ENCODE measurements around the gene PLPPR4. TPM values are rescaled to one million over a fixed set of nuclear protein-coding genes. Genes with fewer than 3 reads are reported as not detected.

Gene PLPPR4
- total and polyA plus RNA-seq, 2 experiments from 2014 or later = 0.99 to 2.3 TPM

DNA sequence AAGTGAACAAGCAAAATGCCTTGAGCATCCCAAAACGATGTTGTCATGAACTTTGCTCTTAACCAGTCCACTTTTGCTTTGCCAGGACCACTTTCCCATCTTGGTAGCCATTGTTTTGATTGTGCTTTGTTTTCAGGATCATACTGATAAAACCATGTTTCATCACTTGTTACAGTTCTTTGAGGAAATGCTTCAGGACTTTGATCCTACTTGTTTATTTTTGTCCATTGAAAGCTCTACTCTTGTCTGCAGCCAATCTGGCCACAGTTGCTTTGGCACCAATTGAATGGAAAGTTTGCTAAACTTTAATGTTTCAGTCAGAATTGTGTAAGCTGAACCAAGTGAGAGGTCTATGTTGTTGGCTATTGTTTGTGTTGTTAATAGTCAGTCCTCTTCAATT, 12.8 kb downstream of the PLPPR4 start:
- Histone ChIP-seq H2AFZ (no peak overlapping the region), H3K4me1 (ENCODE audit: insufficient read depth) (no peaks in the 10 kb centered on the region), H3K27me3 (ENCODE audit: insufficient read depth) (no peaks in the 10 kb centered on the region), H3K27ac (ENCODE audit: low read depth) (no peak overlapping the region), H3F3A (replicated peaks; ENCODE audit: low read depth) (no peaks in the 10 kb centered on the region), H3K4me3 (no peak overlapping the region), H3K36me3 (ENCODE audit: insufficient read depth) (no peaks in the 10 kb centered on the region), H4K20me1 (replicated peaks; ENCODE audit: insufficient read depth) (no peaks in the 10 kb centered on the region), H3K79me2 (replicated peaks; ENCODE audit: insufficient read depth) (no peaks in the 10 kb centered on the region), H3K9me2 (ENCODE audit: insufficient read depth) (no peaks in the 10 kb centered on the region), H3K4me2 (no peak overlapping the region)
- DNase-seq (ENCODE audit: low spot score) (no peak), ATAC-seq (no peak)
- Mint-ChIP-seq H3K27ac (no peak overlapping the region), H3K4me1 (no peaks in the 10 kb centered on the region), H3K36me3 (ENCODE audit: low read depth) (no peaks in the 10 kb centered on the region), H3K4me3 (no peak overlapping the region), H3K27me3 (ENCODE audit: insufficient read depth, low read depth, poor library complexity) (no peaks in the 10 kb centered on the region), H3K9me3 (no peaks in the 10 kb centered on the region)
- TF ChIP-seq EZH2 (IDR thresholded peaks at IDR 0.05; ENCODE audit: low read depth, unreplicated experiment) (no peak), STAT1 (IDR thresholded peaks at IDR 0.05; ENCODE audit: unreplicated experiment) (no peak), ZNF331 (CRISPR knock-in tag; IDR thresholded peaks at IDR 0.05; ENCODE audit: low read depth) (no peak), EZH2phosphoT487 (IDR thresholded peaks at IDR 0.05; ENCODE audit: unreplicated experiment) (no peak), NANOG (IDR thresholded peaks at IDR 0.05; ENCODE audit: borderline replicate concordance) (no peak), JUNB (IDR thresholded peaks at IDR 0.05; ENCODE audit: unreplicated experiment) (no peak), CREB1 (CRISPR knock-in tag; IDR thresholded peaks at IDR 0.05; ENCODE audit: low read depth) (no peak), ZNF114 (CRISPR knock-in tag; IDR thresholded peaks at IDR 0.05) (no peak), POLR2AphosphoS5 (IDR thresholded peaks at IDR 0.05; ENCODE audit: low read depth) (no peak)
- TF ChIP-seq, protein P1, sequence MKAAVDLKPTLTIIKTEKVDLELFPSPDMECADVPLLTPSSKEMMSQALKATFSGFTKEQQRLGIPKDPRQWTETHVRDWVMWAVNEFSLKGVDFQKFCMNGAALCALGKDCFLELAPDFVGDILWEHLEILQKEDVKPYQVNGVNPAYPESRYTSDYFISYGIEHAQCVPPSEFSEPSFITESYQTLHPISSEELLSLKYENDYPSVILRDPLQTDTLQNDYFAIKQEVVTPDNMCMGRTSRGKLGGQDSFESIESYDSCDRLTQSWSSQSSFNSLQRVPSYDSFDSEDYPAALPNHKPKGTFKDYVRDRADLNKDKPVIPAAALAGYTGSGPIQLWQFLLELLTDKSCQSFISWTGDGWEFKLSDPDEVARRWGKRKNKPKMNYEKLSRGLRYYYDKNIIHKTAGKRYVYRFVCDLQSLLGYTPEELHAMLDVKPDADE (IDR thresholded peaks at IDR 0.05) = no peak
- TF ChIP-seq, protein P2, sequence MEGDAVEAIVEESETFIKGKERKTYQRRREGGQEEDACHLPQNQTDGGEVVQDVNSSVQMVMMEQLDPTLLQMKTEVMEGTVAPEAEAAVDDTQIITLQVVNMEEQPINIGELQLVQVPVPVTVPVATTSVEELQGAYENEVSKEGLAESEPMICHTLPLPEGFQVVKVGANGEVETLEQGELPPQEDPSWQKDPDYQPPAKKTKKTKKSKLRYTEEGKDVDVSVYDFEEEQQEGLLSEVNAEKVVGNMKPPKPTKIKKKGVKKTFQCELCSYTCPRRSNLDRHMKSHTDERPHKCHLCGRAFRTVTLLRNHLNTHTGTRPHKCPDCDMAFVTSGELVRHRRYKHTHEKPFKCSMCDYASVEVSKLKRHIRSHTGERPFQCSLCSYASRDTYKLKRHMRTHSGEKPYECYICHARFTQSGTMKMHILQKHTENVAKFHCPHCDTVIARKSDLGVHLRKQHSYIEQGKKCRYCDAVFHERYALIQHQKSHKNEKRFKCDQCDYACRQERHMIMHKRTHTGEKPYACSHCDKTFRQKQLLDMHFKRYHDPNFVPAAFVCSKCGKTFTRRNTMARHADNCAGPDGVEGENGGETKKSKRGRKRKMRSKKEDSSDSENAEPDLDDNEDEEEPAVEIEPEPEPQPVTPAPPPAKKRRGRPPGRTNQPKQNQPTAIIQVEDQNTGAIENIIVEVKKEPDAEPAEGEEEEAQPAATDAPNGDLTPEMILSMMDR (conservative IDR thresholded peaks at IDR 0.05; ENCODE audit: low read depth in 2 of 2) = no peak
- TF ChIP-seq, protein P3, sequence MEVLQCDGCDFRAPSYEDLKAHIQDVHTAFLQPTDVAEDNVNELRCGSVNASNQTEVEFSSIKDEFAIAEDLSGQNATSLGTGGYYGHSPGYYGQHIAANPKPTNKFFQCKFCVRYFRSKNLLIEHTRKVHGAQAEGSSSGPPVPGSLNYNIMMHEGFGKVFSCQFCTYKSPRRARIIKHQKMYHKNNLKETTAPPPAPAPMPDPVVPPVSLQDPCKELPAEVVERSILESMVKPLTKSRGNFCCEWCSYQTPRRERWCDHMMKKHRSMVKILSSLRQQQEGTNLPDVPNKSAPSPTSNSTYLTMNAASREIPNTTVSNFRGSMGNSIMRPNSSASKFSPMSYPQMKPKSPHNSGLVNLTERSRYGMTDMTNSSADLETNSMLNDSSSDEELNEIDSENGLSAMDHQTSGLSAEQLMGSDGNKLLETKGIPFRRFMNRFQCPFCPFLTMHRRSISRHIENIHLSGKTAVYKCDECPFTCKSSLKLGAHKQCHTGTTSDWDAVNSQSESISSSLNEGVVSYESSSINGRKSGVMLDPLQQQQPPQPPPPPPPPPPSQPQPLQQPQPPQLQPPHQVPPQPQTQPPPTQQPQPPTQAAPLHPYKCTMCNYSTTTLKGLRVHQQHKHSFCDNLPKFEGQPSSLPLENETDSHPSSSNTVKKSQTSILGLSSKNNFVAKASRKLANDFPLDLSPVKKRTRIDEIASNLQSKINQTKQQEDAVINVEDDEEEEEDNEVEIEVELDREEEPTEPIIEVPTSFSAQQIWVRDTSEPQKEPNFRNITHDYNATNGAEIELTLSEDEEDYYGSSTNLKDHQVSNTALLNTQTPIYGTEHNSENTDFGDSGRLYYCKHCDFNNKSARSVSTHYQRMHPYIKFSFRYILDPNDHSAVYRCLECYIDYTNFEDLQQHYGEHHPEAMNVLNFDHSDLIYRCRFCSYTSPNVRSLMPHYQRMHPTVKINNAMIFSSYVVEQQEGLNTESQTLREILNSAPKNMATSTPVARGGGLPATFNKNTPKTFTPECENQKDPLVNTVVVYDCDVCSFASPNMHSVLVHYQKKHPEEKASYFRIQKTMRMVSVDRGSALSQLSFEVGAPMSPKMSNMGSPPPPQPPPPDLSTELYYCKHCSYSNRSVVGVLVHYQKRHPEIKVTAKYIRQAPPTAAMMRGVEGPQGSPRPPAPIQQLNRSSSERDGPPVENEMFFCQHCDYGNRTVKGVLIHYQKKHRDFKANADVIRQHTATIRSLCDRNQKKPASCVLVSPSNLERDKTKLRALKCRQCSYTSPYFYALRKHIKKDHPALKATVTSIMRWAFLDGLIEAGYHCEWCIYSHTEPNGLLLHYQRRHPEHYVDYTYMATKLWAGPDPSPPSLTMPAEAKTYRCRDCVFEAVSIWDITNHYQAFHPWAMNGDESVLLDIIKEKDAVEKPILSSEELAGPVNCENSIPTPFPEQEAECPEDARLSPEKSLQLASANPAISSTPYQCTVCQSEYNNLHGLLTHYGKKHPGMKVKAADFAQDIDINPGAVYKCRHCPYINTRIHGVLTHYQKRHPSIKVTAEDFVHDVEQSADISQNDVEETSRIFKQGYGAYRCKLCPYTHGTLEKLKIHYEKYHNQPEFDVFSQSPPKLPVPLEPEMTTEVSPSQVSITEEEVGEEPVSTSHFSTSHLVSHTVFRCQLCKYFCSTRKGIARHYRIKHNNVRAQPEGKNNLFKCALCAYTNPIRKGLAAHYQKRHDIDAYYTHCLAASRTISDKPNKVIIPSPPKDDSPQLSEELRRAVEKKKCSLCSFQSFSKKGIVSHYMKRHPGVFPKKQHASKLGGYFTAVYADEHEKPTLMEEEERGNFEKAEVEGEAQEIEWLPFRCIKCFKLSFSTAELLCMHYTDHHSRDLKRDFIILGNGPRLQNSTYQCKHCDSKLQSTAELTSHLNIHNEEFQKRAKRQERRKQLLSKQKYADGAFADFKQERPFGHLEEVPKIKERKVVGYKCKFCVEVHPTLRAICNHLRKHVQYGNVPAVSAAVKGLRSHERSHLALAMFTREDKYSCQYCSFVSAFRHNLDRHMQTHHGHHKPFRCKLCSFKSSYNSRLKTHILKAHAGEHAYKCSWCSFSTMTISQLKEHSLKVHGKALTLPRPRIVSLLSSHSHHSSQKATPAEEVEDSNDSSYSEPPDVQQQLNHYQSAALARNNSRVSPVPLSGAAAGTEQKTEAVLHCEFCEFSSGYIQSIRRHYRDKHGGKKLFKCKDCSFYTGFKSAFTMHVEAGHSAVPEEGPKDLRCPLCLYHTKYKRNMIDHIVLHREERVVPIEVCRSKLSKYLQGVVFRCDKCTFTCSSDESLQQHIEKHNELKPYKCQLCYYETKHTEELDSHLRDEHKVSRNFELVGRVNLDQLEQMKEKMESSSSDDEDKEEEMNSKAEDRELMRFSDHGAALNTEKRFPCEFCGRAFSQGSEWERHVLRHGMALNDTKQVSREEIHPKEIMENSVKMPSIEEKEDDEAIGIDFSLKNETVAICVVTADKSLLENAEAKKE (CRISPR knock-in tag; IDR thresholded peaks at IDR 0.05) = no peak
- TF ChIP-seq, protein P4, sequence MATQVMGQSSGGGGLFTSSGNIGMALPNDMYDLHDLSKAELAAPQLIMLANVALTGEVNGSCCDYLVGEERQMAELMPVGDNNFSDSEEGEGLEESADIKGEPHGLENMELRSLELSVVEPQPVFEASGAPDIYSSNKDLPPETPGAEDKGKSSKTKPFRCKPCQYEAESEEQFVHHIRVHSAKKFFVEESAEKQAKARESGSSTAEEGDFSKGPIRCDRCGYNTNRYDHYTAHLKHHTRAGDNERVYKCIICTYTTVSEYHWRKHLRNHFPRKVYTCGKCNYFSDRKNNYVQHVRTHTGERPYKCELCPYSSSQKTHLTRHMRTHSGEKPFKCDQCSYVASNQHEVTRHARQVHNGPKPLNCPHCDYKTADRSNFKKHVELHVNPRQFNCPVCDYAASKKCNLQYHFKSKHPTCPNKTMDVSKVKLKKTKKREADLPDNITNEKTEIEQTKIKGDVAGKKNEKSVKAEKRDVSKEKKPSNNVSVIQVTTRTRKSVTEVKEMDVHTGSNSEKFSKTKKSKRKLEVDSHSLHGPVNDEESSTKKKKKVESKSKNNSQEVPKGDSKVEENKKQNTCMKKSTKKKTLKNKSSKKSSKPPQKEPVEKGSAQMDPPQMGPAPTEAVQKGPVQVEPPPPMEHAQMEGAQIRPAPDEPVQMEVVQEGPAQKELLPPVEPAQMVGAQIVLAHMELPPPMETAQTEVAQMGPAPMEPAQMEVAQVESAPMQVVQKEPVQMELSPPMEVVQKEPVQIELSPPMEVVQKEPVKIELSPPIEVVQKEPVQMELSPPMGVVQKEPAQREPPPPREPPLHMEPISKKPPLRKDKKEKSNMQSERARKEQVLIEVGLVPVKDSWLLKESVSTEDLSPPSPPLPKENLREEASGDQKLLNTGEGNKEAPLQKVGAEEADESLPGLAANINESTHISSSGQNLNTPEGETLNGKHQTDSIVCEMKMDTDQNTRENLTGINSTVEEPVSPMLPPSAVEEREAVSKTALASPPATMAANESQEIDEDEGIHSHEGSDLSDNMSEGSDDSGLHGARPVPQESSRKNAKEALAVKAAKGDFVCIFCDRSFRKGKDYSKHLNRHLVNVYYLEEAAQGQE (IDR thresholded peaks at IDR 0.05; ENCODE audit: unreplicated experiment) = no peak

All from GM23338 (cell line).